Upper lobe of left lung (tissue), 4 donors: ENCODE data around the gene GFOD1.

Source experiments
- POLR2A ChIP-seq, 4 donors: fragments of 450-650 bp; IDR thresholded peaks; one replicate each; pipeline ENCODE4 v1.5.1; 2016 to 2017; ENCODE audit warnings: antibody characterized with exemption in 4 of 4, mild to moderate bottlenecking in 2 of 4
- TF ChIP-seq, protein P1 (sequence below), 6 experiments: fragments of 450-650 bp in 4 of 6; fragments of 200-600 bp in 2 of 6; sonication (generic) in 2 of 6; IDR thresholded peaks; one replicate each; pipeline ENCODE4 v1.5.1; 2016 to 2019; ENCODE audit warnings: antibody characterized with exemption in 6 of 6

DNA sequence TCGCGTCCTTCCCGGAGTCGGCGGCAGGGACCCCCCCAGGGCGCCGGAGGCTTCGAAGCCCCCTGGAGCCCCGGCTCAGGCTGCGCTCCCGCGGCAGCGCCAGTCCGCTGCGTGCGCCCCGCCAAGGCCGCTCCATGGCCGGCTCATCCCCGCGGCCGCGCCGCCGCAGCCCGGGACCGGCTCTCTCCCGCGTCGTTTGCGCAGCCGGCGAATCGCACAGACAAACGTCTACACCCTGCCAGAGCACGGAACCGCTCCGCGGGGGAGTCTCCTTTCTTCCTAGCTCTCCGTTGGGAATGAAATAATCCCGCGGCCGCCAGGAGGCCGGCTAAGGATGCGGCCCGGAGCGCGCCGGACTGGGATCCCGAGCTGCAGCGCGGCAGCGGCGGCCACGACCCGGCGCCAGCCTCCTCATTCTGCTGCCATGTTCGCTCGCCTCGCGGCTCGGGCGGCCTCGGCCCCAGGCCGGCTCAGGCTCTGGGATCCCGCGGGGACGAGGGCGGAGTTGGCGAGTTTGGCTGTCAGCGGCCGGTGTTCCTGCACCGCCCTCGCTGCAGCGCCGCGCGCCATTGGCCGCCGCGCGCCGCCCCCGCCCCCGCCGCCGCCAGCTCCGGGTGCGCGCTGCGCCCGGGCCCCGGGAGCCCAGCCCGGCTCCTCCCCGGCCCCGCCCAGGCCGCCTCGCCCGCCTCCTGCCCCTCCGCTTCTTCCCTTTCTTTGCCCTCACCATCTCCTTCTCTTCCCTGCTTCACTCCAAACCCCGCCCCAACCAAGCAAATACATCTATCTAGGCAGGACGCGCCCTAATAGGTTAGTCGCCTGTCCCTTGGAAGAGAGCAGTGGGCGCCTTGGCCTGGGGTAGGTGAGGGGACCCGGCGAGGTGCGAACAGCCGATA is at the start of gene GFOD1:
- TF ChIP-seq POLR2A (IDR thresholded peaks at IDR 0.05), result peak in 3 of 4 donors; percentile 69 to 90 (median 74)
- TF ChIP-seq, protein P1, sequence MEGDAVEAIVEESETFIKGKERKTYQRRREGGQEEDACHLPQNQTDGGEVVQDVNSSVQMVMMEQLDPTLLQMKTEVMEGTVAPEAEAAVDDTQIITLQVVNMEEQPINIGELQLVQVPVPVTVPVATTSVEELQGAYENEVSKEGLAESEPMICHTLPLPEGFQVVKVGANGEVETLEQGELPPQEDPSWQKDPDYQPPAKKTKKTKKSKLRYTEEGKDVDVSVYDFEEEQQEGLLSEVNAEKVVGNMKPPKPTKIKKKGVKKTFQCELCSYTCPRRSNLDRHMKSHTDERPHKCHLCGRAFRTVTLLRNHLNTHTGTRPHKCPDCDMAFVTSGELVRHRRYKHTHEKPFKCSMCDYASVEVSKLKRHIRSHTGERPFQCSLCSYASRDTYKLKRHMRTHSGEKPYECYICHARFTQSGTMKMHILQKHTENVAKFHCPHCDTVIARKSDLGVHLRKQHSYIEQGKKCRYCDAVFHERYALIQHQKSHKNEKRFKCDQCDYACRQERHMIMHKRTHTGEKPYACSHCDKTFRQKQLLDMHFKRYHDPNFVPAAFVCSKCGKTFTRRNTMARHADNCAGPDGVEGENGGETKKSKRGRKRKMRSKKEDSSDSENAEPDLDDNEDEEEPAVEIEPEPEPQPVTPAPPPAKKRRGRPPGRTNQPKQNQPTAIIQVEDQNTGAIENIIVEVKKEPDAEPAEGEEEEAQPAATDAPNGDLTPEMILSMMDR (IDR thresholded peaks at IDR 0.05), result peak in 3 of 6 experiments; percentile 26 to 68 (median 60)
